Mesendoderm (in vitro differentiated cells): ENCODE results near the gene CALN1.
A peak's percentile ranks its signal among the peaks of the same experiment; 100 is the strongest.

ENCODE experiments used
- DNase-seq: peaks from one replicate; pipeline ENCODE4 v3.0.0; 2013
- H2AK5ac ChIP-seq: 2 replicates; pipeline ENCODE4 v1.6.1; 2013; ENCODE audit warnings: low read length, inconsistent platforms
- H2BK120ac ChIP-seq: 2 replicates; pipeline ENCODE4 v1.6.1; 2013; ENCODE audit warnings: low read depth, mild to moderate bottlenecking, low read length, moderate library complexity, mixed read lengths
- H2BK15ac ChIP-seq: replicated peaks from 2 replicates; pipeline ENCODE4 v1.6.1; 2013; ENCODE audit warnings: low read depth, mild to moderate bottlenecking, moderate library complexity
- H2BK5ac ChIP-seq: 2 replicates; pipeline ENCODE4 v1.6.1; 2013; ENCODE audit warnings: low read length, inconsistent platforms
- H3K18ac ChIP-seq: 2 replicates; pipeline ENCODE4 v1.6.1; 2013; ENCODE audit warnings: mild to moderate bottlenecking, low read length, mixed read lengths
- H3K23ac ChIP-seq: one replicate; pipeline ENCODE4 v1.6.1; 2013; ENCODE audit warnings: low read length
- H3K27ac ChIP-seq: 2 replicates; pipeline ENCODE4 v1.5.1; 2013; ENCODE audit warnings: low read depth, mild to moderate bottlenecking, inconsistent platforms, low read length, moderate library complexity
- H3K27me3 ChIP-seq: 2 replicates; pipeline ENCODE4 v1.6.1; 2013; ENCODE audit warnings: low read length, control low read depth, mild to moderate bottlenecking, inconsistent platforms; ENCODE audit not compliant: insufficient read depth, poor library complexity
- H3K36me3 ChIP-seq: 2 replicates; pipeline ENCODE4 v1.6.1; 2013; ENCODE audit warnings: low read length, inconsistent platforms; ENCODE audit not compliant: control insufficient read depth, insufficient read depth
- H3K4ac ChIP-seq: one replicate; pipeline ENCODE4 v1.6.1; 2013; ENCODE audit warnings: low read depth, mild to moderate bottlenecking, low read length, moderate library complexity
- H3K4me1 ChIP-seq: 2 replicates; pipeline ENCODE4 v1.6.1; 2013; ENCODE audit warnings: low read depth, low read length, inconsistent platforms; ENCODE audit not compliant: control insufficient read depth
- H3K4me2 ChIP-seq: 2 replicates; pipeline ENCODE4 v1.6.1; 2013; ENCODE audit warnings: low read length
- H3K4me3 ChIP-seq: 2 replicates; pipeline ENCODE4 v1.5.1; 2013; ENCODE audit warnings: mild to moderate bottlenecking, low read length
- H3K56ac ChIP-seq: one replicate; pipeline ENCODE4 v1.6.1; 2013; ENCODE audit warnings: low read length
- H3K79me1 ChIP-seq: 2 replicates; pipeline ENCODE4 v1.6.1; 2013; ENCODE audit warnings: low read length, inconsistent platforms
- H3K79me2 ChIP-seq: 2 replicates; pipeline ENCODE4 v1.6.1; 2013; ENCODE audit warnings: mild to moderate bottlenecking, low read length; ENCODE audit not compliant: control insufficient read depth, insufficient read depth
- H3K9ac ChIP-seq: 2 replicates; pipeline ENCODE4 v1.6.1; 2013; ENCODE audit warnings: low read length, inconsistent platforms
- H4K5ac ChIP-seq: one replicate; pipeline ENCODE4 v1.6.1; 2013; ENCODE audit warnings: low read length
- H4K8ac ChIP-seq: one replicate; pipeline ENCODE4 v1.6.1; 2013; ENCODE audit warnings: low read depth, mild to moderate bottlenecking, control low read depth, low read length, moderate library complexity
- WGBS: extraction: QIAGEN DNeasy Blood & Tissue Kit; methylation state at CpG from one replicate; pipeline ENCODE4 v1.1.7; 2013; ENCODE audit warnings: low lambda C conversion rate, missing lambda C conversion rate; ENCODE audit not compliant: insufficient coverage; ENCODE audit errors: extremely low coverage; 5-methylcytosine and 5-hydroxymethylcytosine counted together

CALN1 gene

GRCh38 chr7:72080865-72081510 lies 331.1 kb downstream of the CALN1 start:
- Histone ChIP-seq H3K18ac (no peak overlapping the region), H3K79me2 (no peaks in the 10 kb centered on the region), H2BK120ac (no peak overlapping the region), H3K9ac (no peak overlapping the region), H3K23ac (no peak overlapping the region), H3K56ac (no peak overlapping the region), H3K36me3 (no peaks in the 10 kb centered on the region), H4K5ac (no peak overlapping the region), H3K4me3 (no peak overlapping the region), H3K79me1 (no peaks in the 10 kb centered on the region), H3K27me3 (no peaks in the 10 kb centered on the region), H3K4me1 (no peaks in the 10 kb centered on the region), H2AK5ac (no peak overlapping the region), H3K27ac (no peak overlapping the region), H3K4ac (no peak overlapping the region), H4K8ac (no peak overlapping the region), H2BK15ac (no peak overlapping the region), H3K4me2 (no peak overlapping the region), H2BK5ac (no peak overlapping the region)
- no CpG with 5 or more reads among the region's 7 CpGs for WGBS
- DNase-seq: no peak

DNA sequence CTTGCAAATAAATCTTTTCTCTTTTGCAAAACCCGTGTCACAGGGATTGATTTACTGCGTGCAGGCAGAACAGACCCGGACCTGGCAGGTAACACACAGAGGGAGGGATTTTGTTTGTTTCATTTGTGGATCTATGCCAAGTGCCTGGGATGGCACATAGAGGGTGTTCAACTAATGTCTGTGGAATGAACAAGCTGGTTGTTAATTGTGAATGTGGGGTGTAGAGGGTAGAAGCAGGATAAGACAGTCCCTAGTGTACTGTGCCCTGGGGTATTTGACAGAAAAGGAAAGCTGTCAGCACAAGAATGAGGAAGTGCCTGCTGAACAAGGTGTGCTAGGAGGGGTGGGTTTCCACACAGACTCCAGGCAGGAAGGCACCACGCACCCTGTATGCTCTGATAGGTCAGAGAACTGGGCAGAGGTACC lies 331.8 kb downstream of the CALN1 start:
- H3K4me1 ChIP-seq: no peaks in the 10 kb centered on the region
- WGBS: no CpG with 5 or more reads among the region's 4 CpGs

DNA sequence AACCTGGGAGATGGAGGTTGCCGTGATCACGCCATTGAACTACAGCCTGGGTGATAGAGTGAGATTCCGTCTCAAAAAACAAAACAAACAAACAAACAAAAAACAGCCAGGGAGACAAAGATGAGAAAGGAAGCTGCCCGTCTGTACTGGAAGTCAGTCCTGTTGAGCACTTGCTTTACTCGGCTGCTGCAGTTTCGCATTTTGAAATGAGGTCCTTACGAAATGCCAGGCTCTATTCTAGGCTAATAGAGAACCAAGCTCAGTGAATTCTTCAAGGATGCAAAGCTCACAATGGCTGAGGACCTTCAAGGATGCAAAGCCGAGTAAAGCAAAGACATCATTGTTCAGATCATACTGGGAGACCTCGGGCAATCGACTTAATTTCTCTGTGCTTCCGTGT lies 333.3 kb downstream of the CALN1 start:
- H4K5ac ChIP-seq: no peak overlapping the region
- H2BK5ac ChIP-seq: no peak overlapping the region
- H3K9ac ChIP-seq: no peak overlapping the region
- H2BK120ac ChIP-seq: no peak overlapping the region
- no peak overlapping the region for H3K27ac ChIP-seq
- H3K4me3 ChIP-seq: no peak overlapping the region
- no peaks in the 10 kb centered on the region for H3K79me1 ChIP-seq
- H3K56ac ChIP-seq: no peak overlapping the region
- H3K4ac ChIP-seq: no peak overlapping the region
- H3K4me1 ChIP-seq: no peaks in the 10 kb centered on the region
- DNase-seq: no peak
- H3K27me3 ChIP-seq: no peaks in the 10 kb centered on the region
- H3K18ac ChIP-seq: no peak overlapping the region
- H3K79me2 ChIP-seq: no peaks in the 10 kb centered on the region
- H2AK5ac ChIP-seq: no peak overlapping the region
- WGBS: no CpG with 5 or more reads among the region's 11 CpGs
- no peaks in the 10 kb centered on the region for H3K36me3 ChIP-seq
- no peak overlapping the region for H4K8ac ChIP-seq
- H3K4me2 ChIP-seq: no peak overlapping the region
- H2BK15ac ChIP-seq: no peak overlapping the region
- H3K23ac ChIP-seq: no peak overlapping the region

More for the DNA sequence above, 331.8 kb downstream of the CALN1 start:
- H3K9ac ChIP-seq: no peak overlapping the region
- H2BK15ac ChIP-seq: no peak overlapping the region
- no peaks in the 10 kb centered on the region for H3K36me3 ChIP-seq
- no peaks in the 10 kb centered on the region for H3K27me3 ChIP-seq
- no peak overlapping the region for H3K56ac ChIP-seq
- no peak overlapping the region for H3K27ac ChIP-seq
- no peak overlapping the region for H3K4me2 ChIP-seq
- H3K79me2 ChIP-seq: no peaks in the 10 kb centered on the region
- H4K8ac ChIP-seq: no peak overlapping the region
- H2AK5ac ChIP-seq: no peak overlapping the region
- peak overlapping the region; percentile 66 for H3K23ac ChIP-seq
- H3K4me3 ChIP-seq: no peak overlapping the region
- H3K18ac ChIP-seq: no peak overlapping the region
- no peak overlapping the region for H3K4ac ChIP-seq
- H4K5ac ChIP-seq: no peak overlapping the region
- no peaks in the 10 kb centered on the region for H3K79me1 ChIP-seq
- H2BK120ac ChIP-seq: no peak overlapping the region
- no peak for DNase-seq
- no peak overlapping the region for H2BK5ac ChIP-seq

DNA sequence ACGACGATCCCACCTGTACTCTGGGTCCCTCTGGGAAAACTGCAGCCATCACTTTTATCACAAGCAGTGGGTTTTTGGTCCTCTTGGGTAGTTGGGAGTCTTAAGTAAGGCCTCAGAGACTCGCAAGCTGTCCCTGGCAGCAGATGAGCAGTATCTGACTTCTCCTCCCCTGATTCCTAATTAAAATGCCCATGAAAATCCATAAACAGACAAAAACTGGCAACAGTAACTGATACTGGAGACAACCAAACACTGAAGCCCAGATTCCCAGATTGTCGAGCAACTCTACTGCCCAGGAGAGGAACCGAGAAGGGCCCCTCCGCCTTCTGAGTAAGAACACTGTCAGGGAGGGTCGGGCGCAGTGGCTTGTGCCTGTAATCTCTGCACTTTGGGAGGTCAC lies 333.8 kb downstream of the CALN1 start:
- Histone ChIP-seq H3K79me1 (no peaks in the 10 kb centered on the region), H3K4ac (no peak overlapping the region), H2BK120ac (no peak overlapping the region), H3K23ac (no peak overlapping the region), H3K4me3 (no peak overlapping the region), H3K9ac (no peak overlapping the region), H2AK5ac (no peak overlapping the region), H3K36me3 (no peaks in the 10 kb centered on the region), H3K4me2 (no peak overlapping the region), H2BK15ac (no peak overlapping the region), H3K4me1 (no peaks in the 10 kb centered on the region), H4K5ac (no peak overlapping the region), H4K8ac (no peak overlapping the region), H3K27me3 (no peaks in the 10 kb centered on the region), H2BK5ac (no peak overlapping the region), H3K27ac (no peak overlapping the region), H3K79me2 (no peaks in the 10 kb centered on the region), H3K56ac (no peak overlapping the region), H3K18ac (no peak overlapping the region)
- DNase-seq: no peak
- WGBS: no CpG with 5 or more reads among the region's 8 CpGs

DNA sequence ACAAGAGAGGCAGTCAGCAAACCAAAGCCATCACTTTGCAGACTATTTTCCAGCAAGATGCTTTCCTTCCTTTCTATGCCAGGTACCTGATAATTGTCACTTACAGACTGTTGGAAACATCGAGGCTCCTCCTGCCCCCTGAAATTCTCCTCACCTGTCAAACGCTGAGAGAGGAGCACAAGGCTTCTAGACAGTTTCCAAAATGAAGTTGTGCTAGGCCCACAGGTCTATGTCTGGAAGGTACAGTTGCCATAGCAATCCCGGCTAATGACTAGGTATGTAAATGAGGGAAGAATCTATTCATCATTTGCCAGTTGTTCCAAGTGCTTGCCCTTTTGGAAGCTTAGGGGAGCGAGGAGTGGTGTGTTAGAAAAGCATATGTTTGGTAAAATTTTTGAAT lies 334.4 kb downstream of the CALN1 start:
- Histone ChIP-seq H3K27me3 (no peaks in the 10 kb centered on the region), H3K79me1 (no peaks in the 10 kb centered on the region), H3K4me2 (no peak overlapping the region), H3K36me3 (no peaks in the 10 kb centered on the region), H3K9ac (no peak overlapping the region), H4K5ac (no peak overlapping the region), H4K8ac (no peak overlapping the region), H2BK120ac (no peak overlapping the region), H3K27ac (no peak overlapping the region), H3K23ac (no peak overlapping the region), H3K79me2 (no peaks in the 10 kb centered on the region), H2BK5ac (no peak overlapping the region), H3K4me1 (no peaks in the 10 kb centered on the region), H3K4me3 (no peak overlapping the region), H3K4ac (no peak overlapping the region), H2AK5ac (no peak overlapping the region), H3K56ac (no peak overlapping the region), H3K18ac (no peak overlapping the region), H2BK15ac (no peak overlapping the region)
- DNase-seq: no peak
- WGBS: no CpG with 5 or more reads among the region's 4 CpGs

DNA sequence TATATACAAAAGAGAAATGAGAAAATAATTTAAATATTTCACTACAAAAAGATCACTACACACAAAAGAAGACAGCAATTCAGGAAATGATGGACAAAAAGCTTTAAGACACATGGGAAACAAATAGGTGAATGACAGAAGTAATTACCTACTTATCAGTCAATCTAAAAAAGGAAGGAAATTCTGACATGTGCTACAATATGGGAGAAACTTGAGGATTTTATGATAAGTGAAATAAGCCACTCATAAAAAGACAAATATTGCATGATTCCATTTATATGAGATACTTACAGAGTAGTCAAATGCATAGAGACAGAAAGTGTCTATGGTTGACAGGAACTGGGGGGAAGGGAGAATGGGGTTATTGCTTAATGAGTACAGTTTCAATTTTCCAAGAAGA lies 339.2 kb downstream of the CALN1 start:
- Histone ChIP-seq H3K36me3 (no peaks in the 10 kb centered on the region), H3K23ac (no peak overlapping the region), H2BK120ac (no peak overlapping the region), H2BK15ac (no peak overlapping the region), H3K4me1 (no peaks in the 10 kb centered on the region), H2BK5ac (no peak overlapping the region), H4K8ac (no peak overlapping the region), H3K9ac (no peak overlapping the region), H3K27ac (no peak overlapping the region), H3K18ac (no peak overlapping the region), H2AK5ac (no peak overlapping the region), H4K5ac (no peak overlapping the region), H3K79me2 (no peaks in the 10 kb centered on the region), H3K4ac (no peak overlapping the region), H3K4me3 (no peak overlapping the region), H3K27me3 (no peaks in the 10 kb centered on the region), H3K4me2 (no peak overlapping the region), H3K56ac (no peak overlapping the region), H3K79me1 (no peaks in the 10 kb centered on the region)
- no peak for DNase-seq
